A549 (cell line): Measurements from ENCODE around the gene EFS.

Source experiments
- CTCF ChIP-seq: fragments of >200 bp; sonication (Bioruptor Twin); formaldehyde crosslinking; IDR thresholded peaks from 3 replicates; pipeline ENCODE4 v1.5.1; 2016
- MAZ ChIP-seq: fragments of 150-350 bp; IDR thresholded peaks from 2 replicates; pipeline ENCODE4 v1.6.1; 2014; ENCODE audit warnings: antibody characterized with exemption, low read depth, low read length, borderline replicate concordance
- POLR2A ChIP-seq: IDR thresholded peaks from 2 replicates; pipeline ENCODE4 v1.6.1; 2012; ENCODE audit warnings: mild to moderate bottlenecking, low read length

DNA sequence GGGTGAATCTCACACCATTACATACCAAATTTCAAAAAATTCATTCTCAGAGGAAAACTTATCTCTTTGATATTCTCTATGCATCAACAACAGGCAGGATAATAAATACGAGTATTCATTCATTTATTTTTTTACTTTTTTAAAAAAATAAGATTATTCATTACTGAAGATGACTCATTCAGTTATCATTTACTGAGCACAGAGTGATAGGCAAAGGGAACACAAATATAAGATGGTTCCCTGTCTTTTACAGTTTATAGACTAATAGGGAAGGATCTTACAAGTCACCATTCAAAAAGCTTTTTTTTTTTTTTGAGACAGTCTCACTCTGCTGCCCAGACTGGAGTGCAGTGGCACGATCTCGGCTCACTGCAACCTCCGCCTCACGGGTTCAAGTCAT, 48.7 kb downstream of the EFS start:
- TF ChIP-seq CTCF (no peak), POLR2A (no peak), MAZ (no peak)
